GM23248 (cell line): ENCODE results near the gene ZMPSTE24.

Experiments
- EZH2 ChIP-seq: fragments of 200-600 bp; sonication (generic); IDR thresholded peaks from 2 replicates; pipeline ENCODE4 v1.6.1; 2018; ENCODE audit warnings: antibody characterized with exemption, mild to moderate bottlenecking; ENCODE audit not compliant: insufficient read depth, poor library complexity, severe bottlenecking
- EZH2phosphoT487 ChIP-seq: fragments of 200-600 bp; sonication (generic); IDR thresholded peaks from 2 replicates; pipeline ENCODE4 v1.6.1; 2018; ENCODE audit warnings: antibody characterized with exemption, moderate library complexity, mild to moderate bottlenecking, low read depth; ENCODE audit not compliant: insufficient read depth

DNA sequence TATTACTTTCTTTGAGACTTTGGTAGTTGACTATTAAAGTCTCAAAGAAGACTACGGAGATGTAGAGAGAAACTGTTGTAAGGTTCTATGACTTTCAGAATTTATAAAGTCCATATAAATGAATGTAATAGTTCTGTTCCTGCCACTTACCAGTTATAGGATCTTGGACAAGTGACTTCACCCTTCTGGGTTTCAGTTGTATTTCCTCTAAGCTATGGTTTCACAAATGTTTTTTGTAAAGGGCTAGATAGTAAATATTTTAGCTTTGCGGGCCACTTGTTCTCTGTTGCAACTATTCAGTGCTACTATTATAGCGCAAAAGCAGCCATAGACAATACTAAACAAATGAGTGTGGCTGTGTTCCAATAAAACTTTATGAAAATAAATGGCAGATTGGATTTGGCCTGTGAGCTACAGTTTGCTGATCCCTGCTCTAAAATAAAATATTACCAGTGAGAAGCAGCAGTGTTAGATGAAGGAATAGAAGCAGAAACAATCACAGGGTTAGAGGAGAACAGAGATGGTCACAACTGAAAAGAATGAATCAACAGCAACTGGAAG lies 14.7 kb downstream of the ZMPSTE24 start:
- TF ChIP-seq EZH2 (no peak), EZH2phosphoT487 (no peak)
